Measurements from ENCODE around the gene SERINC1. TPM values are rescaled to one million over a fixed set of nuclear protein-coding genes. Genes with fewer than 3 reads are reported as not detected.

SERINC1 gene
- polyA plus RNA-seq, 12 donors: 119 to 189 (median 165) TPM; not detected in 1

DNA sequence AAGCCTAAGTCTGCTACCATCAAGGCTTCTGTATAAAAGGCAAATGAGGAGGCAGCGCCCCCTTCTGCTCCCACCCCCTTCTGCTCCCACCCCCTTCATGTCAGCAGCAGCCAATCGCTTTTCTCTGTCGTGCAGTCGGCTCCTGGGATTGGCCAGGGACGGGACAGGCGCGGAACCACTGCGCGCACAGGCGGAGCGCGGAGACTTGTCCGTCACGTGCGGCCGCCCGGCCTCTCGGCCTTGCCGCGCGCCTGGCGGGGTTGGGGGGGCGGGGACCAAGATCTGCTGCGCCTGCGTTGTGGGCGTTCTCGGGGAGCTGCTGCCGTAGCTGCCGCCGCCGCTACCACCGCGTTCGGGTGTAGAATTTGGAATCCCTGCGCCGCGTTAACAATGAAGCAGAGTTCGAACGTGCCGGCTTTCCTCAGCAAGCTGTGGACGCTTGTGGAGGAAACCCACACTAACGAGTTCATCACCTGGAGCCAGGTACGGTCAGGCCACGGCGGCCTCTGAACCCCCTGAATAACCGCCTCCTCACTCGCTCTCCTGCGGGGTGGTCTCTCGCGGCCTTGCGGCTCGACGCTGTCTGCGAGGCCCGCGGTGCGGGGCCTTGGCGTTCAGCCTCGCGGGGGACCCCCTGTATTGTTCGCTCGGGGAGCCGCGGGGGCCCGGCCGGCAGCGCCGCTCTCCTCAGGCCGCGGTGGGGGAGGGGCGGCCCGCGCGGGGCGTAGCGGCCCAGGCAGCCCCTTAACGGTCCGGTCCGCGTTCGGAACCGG, 72.1 kb downstream of the SERINC1 start, which contains the start of gene HSF2:
HSF2 (plus strand) TSS at position 305 of the 773 bp plus-strand sequence; CDS start at position 391, 86 bp downstream.
- DNase-seq: peak; percentile 97

DNA sequence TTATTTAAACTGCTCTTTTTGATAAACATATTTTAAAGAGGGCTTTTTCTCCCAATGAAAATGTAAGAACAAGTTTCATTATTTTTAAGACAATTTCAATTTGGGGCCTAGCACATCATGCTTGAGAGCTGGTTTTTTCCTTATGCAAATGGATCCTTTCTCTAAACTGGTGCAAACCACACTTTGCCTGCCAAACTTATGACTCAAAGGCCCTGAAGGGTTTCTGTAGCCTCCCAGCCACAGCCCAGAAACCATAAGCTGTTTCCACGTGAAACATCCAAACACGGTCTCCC, 72.6 kb downstream of the SERINC1 start:
- no peak for DNase-seq

DNA sequence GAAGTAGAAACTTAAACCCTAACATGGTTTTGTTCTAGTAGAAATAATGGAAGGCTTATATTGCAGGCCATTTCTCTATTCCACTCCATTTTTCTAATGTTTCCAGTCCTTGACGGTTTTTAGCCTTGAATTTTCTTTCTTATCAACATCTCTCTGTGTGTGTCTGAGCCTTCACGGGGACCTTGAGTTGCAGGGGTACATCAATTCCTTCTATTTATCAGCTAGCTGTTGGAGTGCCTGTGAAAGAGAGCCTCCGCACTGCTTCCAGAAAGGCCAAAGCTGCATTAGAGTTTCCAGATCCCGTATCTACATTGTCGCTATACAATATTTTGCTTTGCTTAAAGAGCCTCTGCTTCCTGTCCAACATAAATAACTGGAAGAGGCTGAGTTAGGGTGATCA, 77.6 kb downstream of the SERINC1 start:
- no peak for DNase-seq

DNA sequence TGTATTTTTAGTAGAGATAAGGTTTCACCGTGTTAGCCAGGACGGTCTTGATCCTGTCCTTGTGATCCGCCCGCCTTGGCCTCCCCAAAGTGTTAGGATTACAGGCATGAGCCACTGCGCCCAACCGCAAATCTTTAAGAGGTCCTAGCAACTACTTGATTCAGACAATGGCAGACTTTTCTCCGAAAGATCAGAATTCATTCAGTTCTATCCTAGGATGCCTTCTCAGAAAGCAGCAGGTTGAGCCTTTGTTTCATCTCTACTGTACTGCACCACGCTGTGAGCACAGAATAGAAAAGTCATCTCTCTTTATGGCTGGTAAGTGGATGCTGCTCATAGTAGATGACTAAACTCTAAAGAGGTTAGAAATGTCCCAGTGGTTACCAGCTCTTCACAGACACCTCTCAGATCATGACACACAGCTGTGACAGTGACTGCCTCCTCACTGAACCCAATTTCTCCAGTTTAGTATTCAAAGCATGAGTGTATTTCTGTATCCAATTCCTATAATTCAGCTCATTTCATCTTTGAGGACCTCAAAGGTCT, 78.2 kb downstream of the SERINC1 start:
- no peak for DNase-seq

Other genes with a start within 250 kb of the SERINC1 start
- 10 to 100 TPM in 11 of 12 donors, not detected in 1; 23.5 to 40.9 (median 32.2) TPM for gene HSF2, start 72.2 kb downstream of the SERINC1 start, polyA plus RNA-seq (ENCODE audit: insufficient read length in 12 of 12)
- gene PKIB, start 138.6 kb upstream of the SERINC1 start, polyA plus RNA-seq (ENCODE audit: insufficient read length in 12 of 12): 1 to 10 TPM in 10 of 12 donors, not detected in 2; 1.1 to 6.9 (median 1.8) TPM

All from muscle of arm (tissue), 12 donors.